Transverse colon (tissue), 4 donors: ENCODE data around the gene GLCE. TPM values are rescaled to one million over a fixed set of nuclear protein-coding genes. Genes with fewer than 3 reads are reported as not detected.

Experiments
- DNase-seq: peaks from one replicate; pipeline ENCODE4 v3.0.0-alpha.2; 2019
- H3K27ac ChIP-seq, 4 donors: fragments of 200-600 bp; sonication (generic); 2 replicates each; pipeline ENCODE4 v1.5.1; 2016 to 2018; ENCODE audit warnings: inconsistent platforms in 4 of 4
- H3K27me3 ChIP-seq: fragments of 200-600 bp; sonication (generic); 2 replicates; pipeline ENCODE4 v1.5.1; 2017; ENCODE audit warnings: inconsistent platforms
- H3K36me3 ChIP-seq, 4 donors: fragments of 200-600 bp; sonication (generic); 2 replicates each; pipeline ENCODE4 v1.5.1; 2017 to 2019; ENCODE audit warnings: inconsistent platforms in 4 of 4
- H3K4me1 ChIP-seq, 4 donors: fragments of 200-600 bp; sonication (generic); 2 replicates each; pipeline ENCODE4 v1.5.1; 2017 to 2020; ENCODE audit warnings: inconsistent platforms in 4 of 4
- H3K4me3 ChIP-seq, 4 donors: fragments of 200-600 bp; sonication (generic); 1 replicate in 1 of 4; 2 replicates in 3 of 4; pipeline versions ENCODE4 v1.5.1 to v1.6.1; 2017 to 2019; ENCODE audit warnings: inconsistent platforms in 4 of 4
- H3K9me3 ChIP-seq, 2 donors: fragments of 200-600 bp; sonication (generic); 2 replicates each; pipeline ENCODE4 v1.5.1; 2017 to 2019; ENCODE audit warnings: inconsistent platforms in 2 of 2
- EP300 ChIP-seq: sonication (generic); formaldehyde crosslinking; IDR thresholded peaks from one replicate; pipeline ENCODE4 v1.6.1; 2017; ENCODE audit warnings: antibody characterized with exemption, low read depth
- POLR2A ChIP-seq: fragments of 450-650 bp; IDR thresholded peaks from one replicate; pipeline ENCODE4 v1.6.1; 2016; ENCODE audit warnings: antibody characterized with exemption, mild to moderate bottlenecking, moderate library complexity
- POLR2AphosphoS5 ChIP-seq, 3 donors: sonication (generic); formaldehyde crosslinking; IDR thresholded peaks; one replicate each; pipeline ENCODE4 v1.6.1; 2016; ENCODE audit warnings: antibody characterized with exemption in 3 of 3
- WGBS, 2 donors: methylation state at CpG; one replicate each; pipeline ENCODE4 v1.1.5; 2018; ENCODE audit warnings: low coverage in 1 of 2; 5-methylcytosine and 5-hydroxymethylcytosine counted together
- in situ Hi-C, 4 donors: fragments of 200-750 bp; cut with MboI; loops; one replicate each; pipeline versions ENCODE4 v1.15.0 to v1.15.1; 2017; ENCODE audit warnings: low sequenced_read_pairs in 3 of 4, low pct_ligation_motif_present in 1 of 4, low pct_unique_long_range_greater_than_20kb in 1 of 4
- intact Hi-C: fragments of 100-400 bp; cut with DNase I; formaldehyde crosslinking; loops from one replicate; pipeline ENCODE4 v1.15.1; 2023; ENCODE audit warnings: low total_unique reads
- total RNA-seq, 4 donors: library from RNA; depleted of rRNA; stranded (reverse); fragments of >200 nt; gene quantifications; one replicate each; pipeline ENCODE4 v1.1.0, GENCODE V29; 2016
- TF ChIP-seq, protein P1 (sequence below), 5 experiments: fragments of 200-600 bp in 3 of 5; fragments of 450-650 bp in 2 of 5; sonication (generic) in 3 of 5; IDR thresholded peaks; 1 replicate in 2 of 5; 2 replicates in 3 of 5; pipeline ENCODE4 v1.5.1; 2016 to 2017; ENCODE audit warnings: antibody characterized with exemption in 5 of 5, inconsistent platforms in 3 of 5, mild to moderate bottlenecking in 2 of 5, moderate library complexity in 1 of 5

GLCE gene
- 10 to 100 TPM in 3 of 4 donors, 1 to 10 TPM in 1; 7.9 to 38.1 (median 25.4) TPM for total RNA-seq

DNA sequence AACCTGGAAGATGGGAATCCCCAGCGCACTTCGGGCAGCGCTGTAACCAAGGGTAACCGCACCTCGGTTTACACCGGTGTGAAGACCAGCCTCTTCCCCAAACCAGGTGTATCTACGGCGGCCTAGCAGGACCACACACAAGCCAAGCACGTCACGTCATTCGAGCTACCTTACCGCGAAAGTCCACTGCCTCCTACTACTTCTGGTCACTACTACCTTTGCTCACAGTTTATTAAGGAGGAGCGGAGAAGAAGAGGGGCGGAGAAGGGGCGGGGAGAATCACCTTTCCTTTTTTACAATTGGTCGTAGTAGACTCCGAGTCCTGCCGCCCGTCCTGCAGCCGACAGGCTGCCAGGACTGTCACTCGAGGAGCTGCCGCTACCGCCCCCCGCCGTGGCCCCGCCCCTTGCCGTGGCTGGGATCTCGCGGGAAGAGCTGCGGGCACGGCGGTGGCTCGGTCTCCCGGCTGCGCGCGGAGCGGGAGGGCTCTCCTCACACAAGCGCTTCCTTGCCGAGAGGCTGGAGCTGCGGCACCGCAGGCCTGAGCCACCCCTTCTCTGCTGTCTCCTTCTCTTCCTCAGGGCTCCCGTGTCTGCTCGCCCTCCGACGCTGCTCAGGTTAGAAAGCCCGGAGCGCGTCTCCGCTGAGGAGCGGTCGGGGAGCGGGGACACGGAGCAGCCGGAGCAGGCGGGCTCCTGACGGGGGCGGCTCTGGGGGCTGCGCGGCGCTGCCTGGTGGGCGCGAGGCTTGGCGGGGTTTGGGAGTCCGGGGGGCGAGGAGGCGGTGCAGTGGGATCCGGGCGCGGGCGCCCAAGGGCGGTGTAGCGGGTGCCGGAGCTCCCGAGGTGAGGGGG is at the start of gene GLCE:
TSS of gene GLCE (plus strand) at position 495 of the 853 bp plus-strand sequence. CDS start 95,172 bp downstream, outside the sequence.
- WGBS, 2 donors: 0 to 2% methylated on average over 2 to 58 of the region's 76 CpGs
- H3K27me3 ChIP-seq: no peaks in the 10 kb centered on the region
- in situ Hi-C loops: no loop called here
- TF ChIP-seq POLR2AphosphoS5 (IDR thresholded peaks at IDR 0.05): peak; percentile 98 to 99 (median 98)
- TF ChIP-seq EP300: no peak
- TF ChIP-seq POLR2A: peak; percentile 97
- TF ChIP-seq, protein P1, sequence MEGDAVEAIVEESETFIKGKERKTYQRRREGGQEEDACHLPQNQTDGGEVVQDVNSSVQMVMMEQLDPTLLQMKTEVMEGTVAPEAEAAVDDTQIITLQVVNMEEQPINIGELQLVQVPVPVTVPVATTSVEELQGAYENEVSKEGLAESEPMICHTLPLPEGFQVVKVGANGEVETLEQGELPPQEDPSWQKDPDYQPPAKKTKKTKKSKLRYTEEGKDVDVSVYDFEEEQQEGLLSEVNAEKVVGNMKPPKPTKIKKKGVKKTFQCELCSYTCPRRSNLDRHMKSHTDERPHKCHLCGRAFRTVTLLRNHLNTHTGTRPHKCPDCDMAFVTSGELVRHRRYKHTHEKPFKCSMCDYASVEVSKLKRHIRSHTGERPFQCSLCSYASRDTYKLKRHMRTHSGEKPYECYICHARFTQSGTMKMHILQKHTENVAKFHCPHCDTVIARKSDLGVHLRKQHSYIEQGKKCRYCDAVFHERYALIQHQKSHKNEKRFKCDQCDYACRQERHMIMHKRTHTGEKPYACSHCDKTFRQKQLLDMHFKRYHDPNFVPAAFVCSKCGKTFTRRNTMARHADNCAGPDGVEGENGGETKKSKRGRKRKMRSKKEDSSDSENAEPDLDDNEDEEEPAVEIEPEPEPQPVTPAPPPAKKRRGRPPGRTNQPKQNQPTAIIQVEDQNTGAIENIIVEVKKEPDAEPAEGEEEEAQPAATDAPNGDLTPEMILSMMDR (IDR thresholded peaks at IDR 0.05): no peak
- peak within 1 kb of the TSS; percentile 87 to 95 (median 94) for H3K27ac ChIP-seq
- peaks cover 0 to 33% (median 15%) of the 10 kb centered on the region in 4 donors for H3K4me1 ChIP-seq
- intact Hi-C loops: no loop called here
- DNase-seq: peak; percentile 97
- H3K36me3 ChIP-seq: no peaks in the 10 kb centered on the region
- H3K4me3 ChIP-seq: peak within 1 kb of the TSS; percentile 47 to 96 (median 96)
- no peaks in the 10 kb centered on the region for H3K9me3 ChIP-seq

DNA sequence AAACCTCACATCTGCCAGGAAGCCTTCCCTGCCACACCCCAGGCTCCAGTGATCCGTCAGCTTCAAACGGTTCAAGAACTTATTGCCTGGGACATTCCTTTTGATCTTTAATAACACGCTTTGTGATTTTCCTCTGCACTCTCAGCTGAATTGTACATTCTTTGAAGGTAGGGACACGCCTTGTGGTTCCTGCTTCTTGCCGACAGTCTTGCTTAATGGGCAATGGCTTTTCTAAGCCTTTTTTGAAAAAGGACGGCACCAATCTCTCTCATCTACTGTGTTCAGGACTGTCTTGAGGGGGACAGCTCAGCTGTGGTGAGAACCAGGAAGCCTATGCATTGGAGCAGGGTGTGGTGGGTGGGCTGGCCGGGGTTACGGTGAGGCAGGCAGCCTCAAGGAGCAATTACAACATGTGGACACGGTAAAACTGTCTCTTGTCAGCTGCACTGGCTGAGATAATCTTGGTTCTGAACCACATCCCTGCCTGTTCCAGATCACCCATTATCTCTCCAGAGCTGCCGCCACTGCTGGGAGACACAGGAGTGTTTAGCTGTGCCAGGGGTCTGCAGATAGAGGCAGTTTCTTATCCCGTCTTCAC is 46.0 kb upstream of the GLCE start:
- TF ChIP-seq POLR2AphosphoS5 (IDR thresholded peaks at IDR 0.05) (no peak), POLR2A (no peak), EP300 (no peak)
- TF ChIP-seq, protein P1 (IDR thresholded peaks at IDR 0.05): no peak
- intact Hi-C loops (no loop called here), in situ Hi-C loops (no loop called here)
- H3K27ac ChIP-seq: no peak overlapping the region
- no peak for DNase-seq
- H3K4me3 ChIP-seq: no peak overlapping the region
- no peaks in the 10 kb centered on the region for H3K9me3 ChIP-seq
- peaks cover 11% of the 10 kb centered on the region for H3K27me3 ChIP-seq
- no peaks in the 10 kb centered on the region for H3K36me3 ChIP-seq
- WGBS, 2 donors: 46 to 68% methylated on average over 4 to 11 of the region's 11 CpGs
- peaks cover 0 to 5% (median 0%) of the 10 kb centered on the region in 4 donors for H3K4me1 ChIP-seq

DNA sequence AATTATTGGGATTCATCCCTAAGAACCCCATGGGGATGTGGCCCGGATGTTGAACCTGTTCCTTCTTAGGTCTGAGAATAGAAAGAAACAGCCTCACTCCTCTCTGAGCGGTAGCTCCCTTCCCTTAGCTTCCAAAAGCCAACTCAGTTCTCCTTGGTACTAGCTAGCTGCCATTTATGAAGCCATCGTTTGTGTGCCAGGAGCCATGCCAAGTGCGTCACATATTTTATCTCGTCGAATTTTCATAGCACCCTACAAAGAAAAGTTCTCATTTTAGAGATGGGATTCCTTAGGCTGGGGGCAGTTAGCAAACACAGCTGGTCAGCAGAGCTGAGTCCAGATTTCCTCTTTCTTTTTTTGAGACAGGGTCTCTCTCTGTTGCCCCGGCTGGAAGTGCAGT is 45.4 kb upstream of the GLCE start:
- in situ Hi-C loops: no loop called here
- Histone ChIP-seq H3K9me3 (no peaks in the 10 kb centered on the region), H3K4me1 (peaks cover 0 to 5% (median 0%) of the 10 kb centered on the region in 4 donors), H3K27me3 (peaks cover 11% of the 10 kb centered on the region), H3K36me3 (no peaks in the 10 kb centered on the region), H3K27ac (no peak overlapping the region), H3K4me3 (no peak overlapping the region)
- WGBS, 2 donors: 78 to 88% methylated on average over 5 to 7 of the region's 7 CpGs
- DNase-seq: no peak
- intact Hi-C loops: no loop called here
- TF ChIP-seq POLR2A: no peak
- no peak for TF ChIP-seq EP300
- TF ChIP-seq, protein P1 (IDR thresholded peaks at IDR 0.05): no peak
- TF ChIP-seq POLR2AphosphoS5 (IDR thresholded peaks at IDR 0.05): no peak

DNA sequence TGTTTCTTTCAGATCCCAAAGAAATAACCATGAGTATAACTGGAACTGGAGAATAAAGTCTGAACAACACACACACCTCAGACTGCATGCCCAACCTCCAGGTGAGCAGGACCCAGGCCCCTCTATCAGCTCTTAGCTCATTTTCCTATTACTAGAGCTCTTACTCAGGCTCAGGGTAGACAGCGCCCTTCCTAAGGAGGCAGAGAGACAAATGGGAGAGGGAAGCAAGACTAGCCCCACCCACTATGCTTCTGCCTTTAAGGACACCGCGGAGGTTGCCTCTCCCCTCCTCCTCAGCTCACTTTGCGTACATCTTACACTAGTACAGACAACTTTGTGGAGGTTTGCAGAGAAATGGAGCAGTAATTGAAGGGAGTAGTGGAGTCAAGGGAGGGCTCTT is 44.0 kb upstream of the GLCE start:
- Histone ChIP-seq H3K27ac (no peak overlapping the region), H3K4me3 (no peak overlapping the region), H3K9me3 (no peaks in the 10 kb centered on the region), H3K4me1 (peaks cover 0 to 5% (median 0%) of the 10 kb centered on the region in 4 donors), H3K36me3 (no peaks in the 10 kb centered on the region), H3K27me3 (peaks cover 11% of the 10 kb centered on the region)
- in situ Hi-C loops (no loop called here), intact Hi-C loops (no loop called here)
- TF ChIP-seq, protein P1 (IDR thresholded peaks at IDR 0.05): no peak
- TF ChIP-seq POLR2AphosphoS5 (IDR thresholded peaks at IDR 0.05) (no peak), POLR2A (no peak), EP300 (no peak)
- no peak for DNase-seq
- WGBS, 2 donors: 75% methylated on average over 4 of the region's 4 CpGs; no CpG with 5 or more reads in 1 of the 2 donors
